Measurements from ENCODE around the gene IL3RA. TPM values are rescaled to one million over a fixed set of nuclear protein-coding genes. Genes with fewer than 3 reads are reported as not detected.

The IL3RA gene
- total and polyA plus RNA-seq, 2 donors, result 4.9 to 12.7 TPM

GRCh38 chrX:1387141-1387776 lies 50.7 kb downstream of the IL3RA start:
- Histone ChIP-seq H3K4me1 (ENCODE audit: control insufficient read depth in 2 of 2, insufficient read depth in 2 of 2, low read length in 2 of 2) (peaks cover 8 to 9% of the 10 kb centered on the region in 2 donors), H3K36me3 (ENCODE audit: control insufficient read depth in 2 of 2, insufficient read depth in 2 of 2, low read length in 1 of 2) (peaks cover 70 to 73% of the 10 kb centered on the region in 2 donors), H3K27ac (ENCODE audit: low read depth in 1 of 2, low read length in 1 of 2) (no peak overlapping the region), H3K4me3 (ENCODE audit: low read length in 2 of 2) (no peak overlapping the region), H3K27me3 (ENCODE audit: control insufficient read depth in 2 of 2, insufficient read depth in 1 of 2, low read length in 1 of 2) (no peaks in the 10 kb centered on the region), H3K9me3 (ENCODE audit: control insufficient read depth in 2 of 2, insufficient read depth in 1 of 2, low read length in 1 of 2) (peaks cover 0 to 3% of the 10 kb centered on the region in 2 donors)
- WGBS, result 95% methylated on average over 43 of the region's 43 CpGs
- no peak for DNase-seq (ENCODE audit: low read depth in 6 of 9, low spot score in 9 of 9)

DNA sequence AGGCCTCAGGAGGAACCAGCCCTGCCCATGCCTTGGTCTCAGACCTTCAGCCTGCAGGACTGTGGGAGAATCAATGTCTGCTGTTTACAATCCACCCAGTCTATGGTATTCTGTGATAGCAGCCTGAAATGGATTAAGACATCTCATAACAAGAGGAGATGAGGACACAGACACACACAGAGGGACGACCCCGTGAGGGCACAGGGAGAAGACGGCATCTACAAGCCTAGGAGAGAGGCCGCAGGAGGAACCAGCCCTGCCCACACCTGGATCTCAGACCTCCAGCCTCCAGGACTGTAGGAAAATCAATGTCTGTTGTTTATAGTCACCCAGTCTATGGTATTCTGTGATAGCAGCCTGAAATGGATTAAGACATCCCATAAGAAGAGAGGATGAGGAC lies 52.1 kb downstream of the IL3RA start:
- Histone ChIP-seq H3K4me1 (ENCODE audit: control insufficient read depth in 2 of 2, insufficient read depth in 2 of 2, low read length in 2 of 2) (peaks cover 8 to 15% of the 10 kb centered on the region in 2 donors), H3K4me3 (ENCODE audit: low read length in 2 of 2) (no peak overlapping the region), H3K36me3 (ENCODE audit: control insufficient read depth in 2 of 2, insufficient read depth in 2 of 2, low read length in 1 of 2) (peaks cover 67% of the 10 kb centered on the region in 2 donors), H3K27ac (ENCODE audit: low read depth in 1 of 2, low read length in 1 of 2) (no peak overlapping the region), H3K9me3 (ENCODE audit: control insufficient read depth in 2 of 2, insufficient read depth in 1 of 2, low read length in 1 of 2) (peaks cover 0 to 3% of the 10 kb centered on the region in 2 donors), H3K27me3 (ENCODE audit: control insufficient read depth in 2 of 2, insufficient read depth in 1 of 2, low read length in 1 of 2) (no peaks in the 10 kb centered on the region)
- WGBS, result over 99% methylated on average over 4 of the region's 4 CpGs
- DNase-seq (ENCODE audit: low read depth in 6 of 9, low spot score in 9 of 9), result no peak

- Histone ChIP-seq H3K36me3 (ENCODE audit: control insufficient read depth in 2 of 2, insufficient read depth in 2 of 2, low read length in 1 of 2) (peaks cover 65 to 67% of the 10 kb centered on the region in 2 donors), H3K4me1 (ENCODE audit: control insufficient read depth in 2 of 2, insufficient read depth in 2 of 2, low read length in 2 of 2) (peaks cover 8 to 15% of the 10 kb centered on the region in 2 donors), H3K4me3 (ENCODE audit: low read length in 2 of 2) (no peak overlapping the region), H3K27me3 (ENCODE audit: control insufficient read depth in 2 of 2, insufficient read depth in 1 of 2, low read length in 1 of 2) (no peaks in the 10 kb centered on the region), H3K27ac (ENCODE audit: low read depth in 1 of 2, low read length in 1 of 2) (no peak overlapping the region), H3K9me3 (ENCODE audit: control insufficient read depth in 2 of 2, insufficient read depth in 1 of 2, low read length in 1 of 2) (peaks cover 0 to 3% of the 10 kb centered on the region in 2 donors)
- WGBS, result 97% methylated on average over 51 of the region's 51 CpGs
- no peak for DNase-seq (ENCODE audit: low read depth in 6 of 9, low spot score in 9 of 9)
Measured at GRCh38 chrX:1389181-1389992, 52.8 kb downstream of the IL3RA start.

- peaks cover 60 to 62% of the 10 kb centered on the region in 2 donors for H3K36me3 ChIP-seq (ENCODE audit: control insufficient read depth in 2 of 2, insufficient read depth in 2 of 2, low read length in 1 of 2)
- 98% methylated on average over 10 of the region's 10 CpGs for WGBS
- peaks cover 0 to 7% of the 10 kb centered on the region in 2 donors for H3K9me3 ChIP-seq (ENCODE audit: control insufficient read depth in 2 of 2, insufficient read depth in 1 of 2, low read length in 1 of 2)
- no peak for DNase-seq (ENCODE audit: low read depth in 6 of 9, low spot score in 9 of 9)
- H3K4me1 ChIP-seq (ENCODE audit: control insufficient read depth in 2 of 2, insufficient read depth in 2 of 2, low read length in 2 of 2), result peaks cover 8 to 15% of the 10 kb centered on the region in 2 donors
- no peak overlapping the region for H3K4me3 ChIP-seq (ENCODE audit: low read length in 2 of 2)
- no peak overlapping the region for H3K27ac ChIP-seq (ENCODE audit: low read depth in 1 of 2, low read length in 1 of 2)
- no peaks in the 10 kb centered on the region for H3K27me3 ChIP-seq (ENCODE audit: control insufficient read depth in 2 of 2, insufficient read depth in 1 of 2, low read length in 1 of 2)
Measured at GRCh38 chrX:1389993-1390285, 53.4 kb downstream of the IL3RA start.

DNA sequence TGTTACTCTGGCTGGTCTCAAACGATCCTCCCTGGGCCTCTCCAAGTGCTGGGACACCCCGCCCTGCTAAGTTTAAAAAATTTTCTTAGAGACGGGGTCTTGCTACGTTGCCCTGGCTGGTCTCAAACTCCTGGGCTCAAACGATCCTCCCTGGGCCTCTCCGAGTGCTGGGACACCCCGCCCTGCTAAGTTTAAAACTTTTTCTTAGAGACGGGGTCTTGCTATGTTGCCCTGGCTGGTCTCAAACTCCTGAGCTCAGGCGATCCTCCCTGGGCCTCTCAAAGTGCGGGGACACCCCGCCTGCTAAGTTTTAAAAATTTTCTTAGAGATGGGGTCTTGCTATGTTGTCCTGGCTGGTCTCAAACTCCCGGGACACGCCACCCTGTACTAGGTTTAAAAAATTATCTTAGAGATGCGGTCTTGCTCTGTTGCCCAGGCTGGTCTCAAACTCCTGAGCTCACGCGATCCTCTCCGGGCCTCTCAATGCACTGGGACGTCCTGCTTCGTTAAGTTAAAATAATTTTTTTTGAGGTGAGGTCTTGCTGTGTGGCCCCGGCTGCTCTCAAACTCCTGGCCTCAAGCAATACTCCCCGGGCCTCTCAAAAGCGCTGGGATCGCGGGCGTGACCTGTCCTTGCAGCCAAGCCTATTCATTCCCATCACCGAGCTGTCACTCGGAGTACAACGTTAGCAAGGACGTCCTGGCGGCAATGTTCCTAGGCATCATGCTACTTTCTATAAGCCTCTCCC lies 54.2 kb downstream of the IL3RA start:
- H3K4me1 ChIP-seq (ENCODE audit: control insufficient read depth in 2 of 2, insufficient read depth in 2 of 2, low read length in 2 of 2), result peaks cover 8 to 15% of the 10 kb centered on the region in 2 donors
- H3K9me3 ChIP-seq (ENCODE audit: control insufficient read depth in 2 of 2, insufficient read depth in 1 of 2, low read length in 1 of 2), result peaks cover 0 to 7% of the 10 kb centered on the region in 2 donors
- peaks cover 51 to 54% of the 10 kb centered on the region in 2 donors for H3K36me3 ChIP-seq (ENCODE audit: control insufficient read depth in 2 of 2, insufficient read depth in 2 of 2, low read length in 1 of 2)
- H3K27me3 ChIP-seq (ENCODE audit: control insufficient read depth in 2 of 2, insufficient read depth in 1 of 2, low read length in 1 of 2), result no peaks in the 10 kb centered on the region
- DNase-seq (ENCODE audit: low read depth in 6 of 9, low spot score in 9 of 9), result no peak
- 66% methylated on average over 30 of the region's 30 CpGs for whole genome bisulfite sequencing
- H3K27ac ChIP-seq (ENCODE audit: low read depth in 1 of 2, low read length in 1 of 2), result peak overlapping the region in 1 of 2 donors; percentile 60
- peak overlapping the region; percentile 80 to 99 for H3K4me3 ChIP-seq (ENCODE audit: low read length in 2 of 2)

- Histone ChIP-seq H3K27ac (ENCODE audit: low read depth in 1 of 2, low read length in 1 of 2) (peak overlapping the region in 1 of 2 donors; percentile 60), H3K36me3 (ENCODE audit: control insufficient read depth in 2 of 2, insufficient read depth in 2 of 2, low read length in 1 of 2) (peaks cover 46 to 50% of the 10 kb centered on the region in 2 donors)
- peak in 4 of 9 donors; percentile 62 to 96 (median 89) for DNase-seq (ENCODE audit: low read depth in 6 of 9, low spot score in 9 of 9)
Measured at GRCh38 chrX:1391370-1391706, 54.8 kb downstream of the IL3RA start.

GRCh38 chrX:1391707-1392375 lies 55.3 kb downstream of the IL3RA start, which contains the start of gene SLC25A6:
SLC25A6 (minus strand) TSS chrX:1392113; CDS start chrX:1392009, 104 bp downstream.
- Histone ChIP-seq H3K27me3 (ENCODE audit: control insufficient read depth in 2 of 2, insufficient read depth in 1 of 2, low read length in 1 of 2) (no peaks in the 10 kb centered on the region), H3K27ac (ENCODE audit: low read depth in 1 of 2, low read length in 1 of 2) (peak within 1 kb of the TSS; percentile 98 to 99), H3K4me1 (ENCODE audit: control insufficient read depth in 2 of 2, insufficient read depth in 2 of 2, low read length in 2 of 2) (peaks cover 8 to 15% of the 10 kb centered on the region in 2 donors), H3K4me3 (ENCODE audit: low read length in 2 of 2) (peak within 1 kb of the TSS; percentile 80 to 99), H3K9me3 (ENCODE audit: control insufficient read depth in 2 of 2, insufficient read depth in 1 of 2, low read length in 1 of 2) (peaks cover 0 to 7% of the 10 kb centered on the region in 2 donors), H3K36me3 (ENCODE audit: control insufficient read depth in 2 of 2, insufficient read depth in 2 of 2, low read length in 1 of 2) (peaks cover 41 to 48% of the 10 kb centered on the region in 2 donors)
- WGBS, result under 1% methylated on average over 90 of the region's 90 CpGs
- peak; percentile 91 to 98 (median 96) for DNase-seq (ENCODE audit: low read depth in 6 of 9, low spot score in 9 of 9)

More at GRCh38 chrX:1391370-1391706, 54.8 kb downstream of the IL3RA start:
- H3K4me3 ChIP-seq (ENCODE audit: low read length in 2 of 2), result peak overlapping the region; percentile 80 to 99
- WGBS, result 1% methylated on average over 19 of the region's 19 CpGs
- H3K9me3 ChIP-seq (ENCODE audit: control insufficient read depth in 2 of 2, insufficient read depth in 1 of 2, low read length in 1 of 2), result peaks cover 0 to 7% of the 10 kb centered on the region in 2 donors
- H3K27me3 ChIP-seq (ENCODE audit: control insufficient read depth in 2 of 2, insufficient read depth in 1 of 2, low read length in 1 of 2), result no peaks in the 10 kb centered on the region
- H3K4me1 ChIP-seq (ENCODE audit: control insufficient read depth in 2 of 2, insufficient read depth in 2 of 2, low read length in 2 of 2), result peaks cover 8 to 15% of the 10 kb centered on the region in 2 donors

- 3% methylated on average over 72 of the region's 76 CpGs for WGBS
- Histone ChIP-seq H3K36me3 (ENCODE audit: control insufficient read depth in 2 of 2, insufficient read depth in 2 of 2, low read length in 1 of 2) (peaks cover 37 to 45% of the 10 kb centered on the region in 2 donors), H3K27ac (ENCODE audit: low read depth in 1 of 2, low read length in 1 of 2) (peak overlapping the region; percentile 95 to 97), H3K4me1 (ENCODE audit: control insufficient read depth in 2 of 2, insufficient read depth in 2 of 2, low read length in 2 of 2) (peaks cover 8 to 15% of the 10 kb centered on the region in 2 donors), H3K9me3 (ENCODE audit: control insufficient read depth in 2 of 2, insufficient read depth in 1 of 2, low read length in 1 of 2) (peaks cover 0 to 7% of the 10 kb centered on the region in 2 donors), H3K4me3 (ENCODE audit: low read length in 2 of 2) (peak overlapping the region; percentile 80 to 81), H3K27me3 (ENCODE audit: control insufficient read depth in 2 of 2, insufficient read depth in 1 of 2, low read length in 1 of 2) (no peaks in the 10 kb centered on the region)
- DNase-seq (ENCODE audit: low read depth in 6 of 9, low spot score in 9 of 9), result peak in 2 of 9 donors; percentile 48 to 68
Measured at GRCh38 chrX:1392376-1393068, 55.9 kb downstream of the IL3RA start.
